ENCODE results near the gene UBAP1L. TPM values are rescaled to one million over a fixed set of nuclear protein-coding genes. Genes with fewer than 3 reads are reported as not detected.

The UBAP1L gene
- total and polyA plus RNA-seq, 2 of the 4 experiments (the other 2 are of a cell fraction): 0.36 to 1.1 TPM

- Histone ChIP-seq H2AK5ac (ENCODE audit: low read depth, low read length) (no peak overlapping the region), H2BK120ac (ENCODE audit: low read depth, low read length) (no peak overlapping the region), H4K20me1 (ENCODE audit: insufficient read depth, low read length) (peaks cover 10% of the 10 kb centered on the region; the same call in 1 of the 2 replicates), H3K4me3 (ENCODE audit: insufficient read depth, low read depth, low read length) (no peak overlapping the region), H2AFZ (replicated peaks; ENCODE audit: low read length, poor library complexity) (no peak overlapping the region), H3K4me1 (ENCODE audit: control insufficient read depth, insufficient read depth, low read length) (no peaks in the 10 kb centered on the region), H3K9me3 (ENCODE audit: control insufficient read depth, insufficient read depth, low read length) (no peaks in the 10 kb centered on the region), H2BK5ac (ENCODE audit: low read depth, low read length, poor library complexity, severe bottlenecking) (no peak overlapping the region), H3K4me2 (ENCODE audit: low read depth, low read length) (no peak overlapping the region), H3K9me1 (ENCODE audit: insufficient read depth, low read length) (0 out of 2 replicates have a peak, but pooled peaks cover 3% of the 10 kb centered on the region), H4K5ac (ENCODE audit: low read depth, low read length) (no peak overlapping the region), H3K56ac (ENCODE audit: extremely low read depth, insufficient read depth, low read length) (no peak overlapping the region), H3K9ac (ENCODE audit: low read depth, low read length) (no peak overlapping the region), H3K27me3 (ENCODE audit: control insufficient read depth, insufficient read depth, low read length) (no peaks in the 10 kb centered on the region), H3K79me1 (ENCODE audit: low read depth in 1 of 2, low read length in 2 of 2) (peaks cover 11 to 26% of the 10 kb centered on the region in 2 experiments; a peak in 3 of 4 replicates), H4K91ac (ENCODE audit: insufficient read depth, low read depth, low read length) (no peak overlapping the region), H2AK9ac (replicated peaks; ENCODE audit: low read depth, low read length, poor library complexity) (no peak overlapping the region), H4K8ac (ENCODE audit: low read depth in 2 of 2, low read length in 2 of 2) (no peak overlapping the region), H3K4ac (ENCODE audit: low read depth, low read length) (no peak overlapping the region), H3K18ac (ENCODE audit: low read depth, low read length) (no peak overlapping the region), H2BK20ac (ENCODE audit: low read depth, low read length) (no peak overlapping the region), H2BK15ac (ENCODE audit: low read depth, low read length) (no peak overlapping the region), H3K14ac (replicated peaks; ENCODE audit: low read depth, low read length) (no peak overlapping the region), H3K27ac (ENCODE audit: insufficient read depth, low read length) (no peak overlapping the region), H3K36me3 (ENCODE audit: control insufficient read depth, insufficient read depth, low read length) (peaks cover 21% of the 10 kb centered on the region), H3K23ac (ENCODE audit: low read depth, low read length) (no peak overlapping the region)
- intact Hi-C loops (cut with micrococcal nuclease): loop anchor here (10.0 kb wide), 1 partner anchor 49 kb away; the partner anchor contains the start of gene UBAP1L
- WGBS, 2 experiments (ENCODE audit: extremely low coverage in 2 of 2, insufficient read length in 1 of 2): no CpG with 5 or more reads among the region's 1 CpG
- DNase-seq (no peak), ATAC-seq (ENCODE audit: low read depth) (no peak)
- no TSS peak for BruUV-seq (replicated peaks)
- CTCF ChIA-PET: interaction anchor here (0.6 kb wide), 1 partner anchor 200 kb away, joined by 4 read pairs; no protein-coding TSS in a partner anchor
- dilution Hi-C loops (cut with HindIII; ENCODE audit: low sequenced_read_pairs, unreplicated experiment): no loop called here
- POLR2A ChIA-PET (ENCODE audit: unreplicated experiment): no interaction called here
- in situ Hi-C loops (cut with MboI; ENCODE audit: low sequenced_read_pairs): no loop called here
- no peak for TF ChIP-seq USF2 (IDR thresholded peaks at IDR 0.05; ENCODE audit: low read depth, low read length)
Observed at GRCh38 chr15:65164139-65164538, 49.1 kb upstream of the UBAP1L start.
